ENCODE data around the gene ASTL.

- no peak for TF ChIP-seq ZBTB33 (IDR thresholded peaks at IDR 0.05; ENCODE audit: extremely low read depth, insufficient replicate concordance, low read length)
- TF ChIP-seq CTCF (IDR thresholded peaks at IDR 0.05 in 2 of 3, conservative IDR thresholded peaks at IDR 0.05 in 1 of 3; ENCODE audit: borderline replicate concordance in 1 of 3, insufficient read depth in 1 of 3, low read depth in 2 of 3, low read length in 2 of 3), result no peak
- TF ChIP-seq CEBPB (IDR thresholded peaks at IDR 0.05; ENCODE audit: low read depth), result no peak
- TF ChIP-seq POLR2A (IDR thresholded peaks at IDR 0.05; ENCODE audit: borderline replicate concordance, extremely low read depth, insufficient read depth, insufficient read length), result no peak
- no peak for TF ChIP-seq CBX3 (IDR thresholded peaks at IDR 0.05; ENCODE audit: low read depth)
- no peak for TF ChIP-seq YY1 (IDR thresholded peaks at IDR 0.05; ENCODE audit: extremely low read depth, insufficient replicate concordance, low read depth, low read length)
- no peak for TF ChIP-seq EZH2 (IDR thresholded peaks at IDR 0.05)
- TF ChIP-seq ZNF274 (IDR thresholded peaks at IDR 0.05; ENCODE audit: low read depth, low read length), result no peak
- no peak for TF ChIP-seq EZH2phosphoT487 (IDR thresholded peaks at IDR 0.05; ENCODE audit: borderline replicate concordance)
- TF ChIP-seq MAX (IDR thresholded peaks at IDR 0.05), result no peak
- TF ChIP-seq JUND (IDR thresholded peaks at IDR 0.05), result no peak
Observed at GRCh38 chr2:96146153-96146880, 8.0 kb upstream of the ASTL start.
